Esophagus squamous epithelium (tissue), 5 donors: Measurements from ENCODE around the gene CDKAL1. TPM values are rescaled to one million over a fixed set of nuclear protein-coding genes. Genes with fewer than 3 reads are reported as not detected.

Source experiments
- DNase-seq: peaks from one replicate; lab custom pipeline; 2025; lab: John Stamatoyannopoulos, UW
- H3K27ac ChIP-seq, 4 donors: fragments of 200-600 bp; sonication (generic); one replicate each; pipeline ENCODE4 v1.5.1; 2016 to 2019; ENCODE audit warnings: mild to moderate bottlenecking in 1 of 4
- H3K27me3 ChIP-seq, 4 donors: fragments of 200-600 bp; sonication (generic); 1 replicate in 3 of 4; 2 replicates in 1 of 4; pipeline versions ENCODE4 v1.5.1 to v1.6.0; 2017 to 2021; ENCODE audit warnings: antibody characterized with exemption in 1 of 4
- H3K36me3 ChIP-seq, 3 donors: fragments of 200-600 bp; sonication (generic); one replicate each; pipeline ENCODE4 v1.5.1; 2016 to 2019
- H3K4me1 ChIP-seq, 3 donors: fragments of 200-600 bp; sonication (generic); one replicate each; pipeline ENCODE4 v1.5.1; 2017 to 2019
- H3K4me3 ChIP-seq, 4 donors: fragments of 200-600 bp; sonication (generic); 1 replicate in 3 of 4; 2 replicates in 1 of 4; pipeline ENCODE4 v1.5.1; 2016 to 2019; ENCODE audit warnings: mild to moderate bottlenecking in 2 of 4, moderate library complexity in 1 of 4
- H3K9me3 ChIP-seq, 3 donors: fragments of 200-600 bp; sonication (generic); one replicate each; pipeline ENCODE4 v1.5.1; 2016 to 2019
- POLR2A ChIP-seq, 4 donors: fragments of 450-650 bp; IDR thresholded peaks; one replicate each; pipeline ENCODE4 v1.6.1; 2017; ENCODE audit warnings: antibody characterized with exemption in 4 of 4, mild to moderate bottlenecking in 4 of 4, moderate library complexity in 3 of 4
- WGBS, 2 donors: methylation state at CpG; one replicate each; pipeline ENCODE4 v1.1.5; 2018; 5-methylcytosine and 5-hydroxymethylcytosine counted together
- intact Hi-C: fragments of 100-400 bp; cut with DNase I; formaldehyde crosslinking; loops from one replicate; pipeline ENCODE4 v1.15.0; 2022
- total RNA-seq, 4 donors: library from RNA; depleted of rRNA; stranded (reverse); fragments of >200 nt; gene quantifications; one replicate each; pipeline ENCODE4 v1.1.0, GENCODE V29; 2016
- TF ChIP-seq, protein P1 (sequence below), 6 experiments: fragments of 450-650 bp in 4 of 6; fragments of 200-600 bp in 2 of 6; sonication (generic) in 2 of 6; IDR thresholded peaks; one replicate each; pipeline ENCODE4 v1.5.1; 2016 to 2019; ENCODE audit warnings: antibody characterized with exemption in 6 of 6, mild to moderate bottlenecking in 4 of 6, moderate library complexity in 4 of 6
- donor health status: DM: yes; HTN: yes; CAD: no.

The CDKAL1 gene
- total RNA-seq, 4 donors from 2014 or later = 6.5 to 13.0 (median 10.7) TPM

DNA sequence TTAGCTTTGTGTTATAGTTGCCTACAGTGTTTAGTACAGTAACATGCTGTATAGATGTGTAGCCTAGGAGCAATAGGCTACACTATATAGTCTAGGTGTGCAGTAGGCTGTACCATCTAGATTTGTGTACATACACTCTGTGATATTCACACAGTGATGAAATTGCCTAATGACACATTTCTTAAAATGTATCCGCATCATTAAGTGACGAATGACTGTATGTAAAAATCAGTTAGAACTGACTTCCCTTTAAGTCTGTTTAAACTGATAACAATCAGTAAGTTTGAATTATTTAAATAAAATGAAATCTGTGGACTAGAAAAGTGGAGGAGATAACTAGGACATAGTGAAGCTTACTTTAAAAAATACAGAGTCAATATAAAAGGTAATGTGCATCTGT is 176.1 kb downstream of the CDKAL1 start:
- intact Hi-C loops = no loop called here
- H3K4me3 ChIP-seq = no peak overlapping the region
- peaks cover 0 to 40% (median 0%) of the 10 kb centered on the region in 3 donors for H3K4me1 ChIP-seq
- TF ChIP-seq POLR2A (IDR thresholded peaks at IDR 0.05) = no peak
- TF ChIP-seq, protein P1, sequence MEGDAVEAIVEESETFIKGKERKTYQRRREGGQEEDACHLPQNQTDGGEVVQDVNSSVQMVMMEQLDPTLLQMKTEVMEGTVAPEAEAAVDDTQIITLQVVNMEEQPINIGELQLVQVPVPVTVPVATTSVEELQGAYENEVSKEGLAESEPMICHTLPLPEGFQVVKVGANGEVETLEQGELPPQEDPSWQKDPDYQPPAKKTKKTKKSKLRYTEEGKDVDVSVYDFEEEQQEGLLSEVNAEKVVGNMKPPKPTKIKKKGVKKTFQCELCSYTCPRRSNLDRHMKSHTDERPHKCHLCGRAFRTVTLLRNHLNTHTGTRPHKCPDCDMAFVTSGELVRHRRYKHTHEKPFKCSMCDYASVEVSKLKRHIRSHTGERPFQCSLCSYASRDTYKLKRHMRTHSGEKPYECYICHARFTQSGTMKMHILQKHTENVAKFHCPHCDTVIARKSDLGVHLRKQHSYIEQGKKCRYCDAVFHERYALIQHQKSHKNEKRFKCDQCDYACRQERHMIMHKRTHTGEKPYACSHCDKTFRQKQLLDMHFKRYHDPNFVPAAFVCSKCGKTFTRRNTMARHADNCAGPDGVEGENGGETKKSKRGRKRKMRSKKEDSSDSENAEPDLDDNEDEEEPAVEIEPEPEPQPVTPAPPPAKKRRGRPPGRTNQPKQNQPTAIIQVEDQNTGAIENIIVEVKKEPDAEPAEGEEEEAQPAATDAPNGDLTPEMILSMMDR (IDR thresholded peaks at IDR 0.05) = no peak
- H3K27ac ChIP-seq = no peak overlapping the region
- H3K27me3 ChIP-seq = no peaks in the 10 kb centered on the region
- no peak for DNase-seq
- no peaks in the 10 kb centered on the region for H3K36me3 ChIP-seq
- no peaks in the 10 kb centered on the region for H3K9me3 ChIP-seq
- WGBS, 2 donors = 91 to 97% methylated on average over 2 of the region's 2 CpGs

DNA sequence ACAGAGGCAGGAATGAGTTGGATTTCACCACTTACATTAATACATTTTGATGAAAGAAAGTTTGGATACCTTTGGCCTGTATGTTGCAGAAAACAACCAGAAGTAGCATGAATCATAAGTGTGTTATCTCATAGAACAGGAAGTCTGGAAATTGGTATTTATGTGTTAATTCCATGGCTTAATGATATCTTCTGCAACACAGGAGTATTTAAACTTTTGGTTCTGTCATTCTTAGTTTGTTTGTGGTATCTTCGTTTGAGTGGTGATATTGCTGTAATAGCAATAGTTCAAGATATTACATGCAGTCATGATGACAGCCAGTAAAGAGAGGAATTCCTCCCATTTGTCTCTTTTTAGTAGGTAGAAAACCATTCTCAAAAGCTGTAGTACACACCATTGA is 177.3 kb downstream of the CDKAL1 start:
- no peak for DNase-seq

DNA sequence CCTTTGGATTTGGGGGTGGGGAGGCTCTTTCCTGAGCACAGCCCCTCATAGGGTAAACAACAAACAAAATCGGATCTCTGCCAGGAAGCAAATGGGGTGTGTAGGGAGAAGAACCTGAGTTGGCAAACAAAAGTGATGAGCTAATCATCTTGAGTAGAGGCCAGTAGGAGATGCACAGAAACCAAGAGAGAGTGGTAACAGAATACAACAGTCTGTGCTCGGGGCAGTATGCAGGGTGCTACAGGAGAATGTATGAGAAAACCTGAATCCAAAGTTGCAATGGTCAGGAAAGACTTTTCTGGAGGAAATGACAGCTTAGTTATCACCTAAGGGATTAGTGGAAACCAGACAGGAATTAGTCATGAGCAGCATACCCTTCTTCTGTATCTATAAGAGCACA is 177.8 kb downstream of the CDKAL1 start:
- intact Hi-C loops = no loop called here
- no peak overlapping the region for H3K27ac ChIP-seq
- no peak for DNase-seq
- WGBS, 2 donors = 48 to 61% methylated on average over 2 of the region's 2 CpGs
- TF ChIP-seq, protein P1 (IDR thresholded peaks at IDR 0.05) = no peak
- no peak for TF ChIP-seq POLR2A (IDR thresholded peaks at IDR 0.05)
- peaks cover 0 to 28% (median 0%) of the 10 kb centered on the region in 3 donors for H3K4me1 ChIP-seq
- no peaks in the 10 kb centered on the region for H3K36me3 ChIP-seq
- H3K27me3 ChIP-seq = no peaks in the 10 kb centered on the region
- no peak overlapping the region for H3K4me3 ChIP-seq
- no peaks in the 10 kb centered on the region for H3K9me3 ChIP-seq

More for the DNA sequence above, 177.3 kb downstream of the CDKAL1 start:
- TF ChIP-seq, protein P1 (IDR thresholded peaks at IDR 0.05) = no peak
- TF ChIP-seq POLR2A (IDR thresholded peaks at IDR 0.05) = no peak
- Histone ChIP-seq H3K4me1 (peaks cover 0 to 33% (median 0%) of the 10 kb centered on the region in 3 donors), H3K27me3 (no peaks in the 10 kb centered on the region), H3K36me3 (no peaks in the 10 kb centered on the region), H3K4me3 (no peak overlapping the region), H3K9me3 (no peaks in the 10 kb centered on the region), H3K27ac (no peak overlapping the region)
- intact Hi-C loops = no loop called here
- 41 to 50% methylated on average over 1 of the region's 1 CpG for WGBS, 2 donors

DNA sequence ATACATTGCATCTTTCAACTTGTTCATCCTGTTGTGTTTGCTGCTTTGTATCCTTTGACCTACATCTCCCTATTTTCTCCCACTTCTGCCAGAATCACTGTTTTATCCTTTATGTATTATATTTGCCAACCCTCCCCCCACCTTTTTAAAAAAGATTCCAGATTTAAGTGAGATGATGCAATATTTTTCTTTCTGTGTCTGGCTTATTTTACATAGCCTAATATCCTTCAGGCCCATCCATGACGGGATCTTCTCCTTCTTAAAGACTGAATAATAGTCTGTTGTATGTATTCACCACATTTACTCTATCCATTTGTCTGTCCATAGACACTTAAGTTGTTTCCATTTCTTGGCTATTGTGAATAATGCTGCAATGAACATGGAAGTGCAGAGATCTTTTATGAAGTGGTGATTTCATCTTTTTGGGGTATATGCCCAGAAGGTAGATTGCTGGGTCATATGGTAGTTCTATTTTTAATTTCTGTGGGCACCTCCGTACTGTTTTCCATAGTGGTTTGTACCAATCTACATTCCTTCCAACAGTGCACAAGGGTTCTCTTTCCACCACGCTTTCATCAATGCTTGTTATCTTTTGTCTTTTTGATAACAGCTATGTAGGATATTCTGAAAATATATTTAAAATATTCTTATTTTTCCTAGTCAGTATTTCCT is 181.0 kb downstream of the CDKAL1 start:
- TF ChIP-seq POLR2A (IDR thresholded peaks at IDR 0.05) = no peak
- TF ChIP-seq, protein P1 (IDR thresholded peaks at IDR 0.05) = no peak
- peaks cover 0 to 14% (median 0%) of the 10 kb centered on the region in 3 donors for H3K4me1 ChIP-seq
- H3K27me3 ChIP-seq = no peaks in the 10 kb centered on the region
- H3K9me3 ChIP-seq = no peaks in the 10 kb centered on the region
- H3K27ac ChIP-seq = no peak overlapping the region
- H3K36me3 ChIP-seq = no peaks in the 10 kb centered on the region
- intact Hi-C loops = no loop called here
- no peak overlapping the region for H3K4me3 ChIP-seq
- DNase-seq = no peak
- WGBS, 2 donors = 61 to 79% methylated on average over 3 of the region's 3 CpGs

DNA sequence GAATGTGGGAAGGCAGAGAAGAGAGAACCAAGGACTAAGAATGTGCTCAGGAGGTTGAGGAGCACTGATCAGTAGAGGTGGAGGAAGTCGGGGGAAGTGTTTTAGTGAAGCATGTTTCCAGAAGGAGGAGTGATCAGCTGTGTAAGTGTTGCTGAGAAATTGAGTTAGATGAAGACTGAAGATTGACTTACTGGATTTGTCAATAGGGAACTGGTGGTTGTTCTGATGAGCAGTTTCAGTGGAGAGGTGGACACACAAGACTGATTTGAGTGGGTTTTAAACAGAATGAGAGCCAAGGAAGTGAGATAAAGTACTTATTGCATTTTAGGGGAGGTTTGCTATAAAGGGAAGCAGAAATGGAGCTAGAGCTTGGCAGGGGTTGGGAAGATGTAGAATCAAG is 182.6 kb downstream of the CDKAL1 start:
- no peak overlapping the region for H3K4me3 ChIP-seq
- no peak overlapping the region for H3K27ac ChIP-seq
- H3K36me3 ChIP-seq = no peaks in the 10 kb centered on the region
- no peak for DNase-seq
- WGBS, 2 donors = 86 to 88% methylated on average over 1 of the region's 1 CpG
- H3K4me1 ChIP-seq = peaks cover 0 to 5% (median 0%) of the 10 kb centered on the region in 3 donors
- no peaks in the 10 kb centered on the region for H3K9me3 ChIP-seq
- no peaks in the 10 kb centered on the region for H3K27me3 ChIP-seq
- TF ChIP-seq, protein P1 (IDR thresholded peaks at IDR 0.05) = no peak
- no peak for TF ChIP-seq POLR2A (IDR thresholded peaks at IDR 0.05)
- intact Hi-C loops = no loop called here
